ENCODE measurements around the gene QPCT.
A peak's percentile ranks its signal among the peaks of the same experiment; 100 is the strongest.
"Not testable (repeated sequence)": the region's sequence is repeated elsewhere in the genome, so short reads cannot be mapped to it uniquely, and the experiment has no call there.

QPCT gene

GRCh38 chr2:37344453-37345361 is at the start of gene QPCT:
TSS of gene QPCT (plus strand) at chr2:37344630. CDS start at chr2:37344732, 102 bp downstream.
- peak; percentile 20 for DNase-seq

GRCh38 chr2:37294858-37295257 is 49.6 kb upstream of the QPCT start:
- DNase-seq: not testable (repeated sequence)

GRCh38 chr2:37295469-37296073 is 48.9 kb upstream of the QPCT start:
- DNase-seq: no peak

GRCh38 chr2:37297632-37298031 is 46.8 kb upstream of the QPCT start:
- no peak for DNase-seq

GRCh38 chr2:37300146-37300545 is 44.3 kb upstream of the QPCT start:
- DNase-seq: no peak

GRCh38 chr2:37300578-37300977 is 43.9 kb upstream of the QPCT start:
- DNase-seq: no peak

- DNase-seq: no peak
Observed at GRCh38 chr2:37301408-37301807, 43.0 kb upstream of the QPCT start.

GRCh38 chr2:37302701-37303252 is 41.7 kb upstream of the QPCT start:
- no peak for DNase-seq

GRCh38 chr2:37306024-37306423 is 38.4 kb upstream of the QPCT start:
- no peak for DNase-seq

- DNase-seq: no peak
Observed at GRCh38 chr2:37307500-37307899, 36.9 kb upstream of the QPCT start.

GRCh38 chr2:37315364-37315763 is 29.1 kb upstream of the QPCT start:
- DNase-seq: no peak

GRCh38 chr2:37316181-37316580 is 28.2 kb upstream of the QPCT start:
- no peak for DNase-seq

- peak; percentile 5 for DNase-seq
Observed at GRCh38 chr2:37317746-37318145, 26.7 kb upstream of the QPCT start.

GRCh38 chr2:37318401-37318800 is 26.0 kb upstream of the QPCT start:
- DNase-seq: peak; percentile 11

- DNase-seq: no peak
Observed at GRCh38 chr2:37319754-37320609, 24.4 kb upstream of the QPCT start.

GRCh38 chr2:37321029-37321682 is 23.3 kb upstream of the QPCT start:
- DNase-seq: no peak

- DNase-seq: peak; percentile 21
Observed at GRCh38 chr2:37322368-37322767, 22.1 kb upstream of the QPCT start.

- DNase-seq: no peak
Observed at GRCh38 chr2:37323176-37323780, 21.2 kb upstream of the QPCT start.

GRCh38 chr2:37323781-37324535 is 20.5 kb upstream of the QPCT start:
- DNase-seq: peak; percentile 41

- no peak for DNase-seq
Observed at GRCh38 chr2:37324536-37324785, 20.0 kb upstream of the QPCT start.

GRCh38 chr2:37324786-37325624 is 19.4 kb upstream of the QPCT start, which contains the start of gene PRKD3:
TSS of gene PRKD3 (minus strand) at chr2:37324833. CDS start at chr2:37316524, 8,309 bp downstream.
- peak; percentile 50 for DNase-seq

Measured in activated CD4-positive, alpha-beta T cell treated with anti-CD3 and anti-CD28 coated beads, Interleukin-2, amount 50 U/mL, for 16 hours (primary cell).